ENCODE data around the gene VAV2.

DNA sequence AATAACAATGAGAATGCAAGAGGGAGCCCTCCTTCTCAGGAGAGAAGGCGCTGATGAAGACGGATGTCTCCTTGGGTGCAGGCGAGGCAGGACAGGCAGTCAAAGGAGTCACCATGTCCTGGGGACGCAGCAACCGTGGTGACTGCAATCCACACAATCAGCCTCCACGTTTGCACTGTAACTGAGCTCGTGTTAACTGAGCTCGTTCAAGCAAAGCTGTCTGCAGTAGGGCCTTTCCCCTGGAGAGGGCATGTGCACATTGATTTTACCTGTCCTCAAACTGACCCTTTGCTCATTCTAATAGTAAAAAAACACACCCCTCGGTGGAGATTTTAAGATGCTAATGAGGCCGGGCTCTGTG lies 256.7 kb downstream of the VAV2 start:
- TF ChIP-seq, protein P1, sequence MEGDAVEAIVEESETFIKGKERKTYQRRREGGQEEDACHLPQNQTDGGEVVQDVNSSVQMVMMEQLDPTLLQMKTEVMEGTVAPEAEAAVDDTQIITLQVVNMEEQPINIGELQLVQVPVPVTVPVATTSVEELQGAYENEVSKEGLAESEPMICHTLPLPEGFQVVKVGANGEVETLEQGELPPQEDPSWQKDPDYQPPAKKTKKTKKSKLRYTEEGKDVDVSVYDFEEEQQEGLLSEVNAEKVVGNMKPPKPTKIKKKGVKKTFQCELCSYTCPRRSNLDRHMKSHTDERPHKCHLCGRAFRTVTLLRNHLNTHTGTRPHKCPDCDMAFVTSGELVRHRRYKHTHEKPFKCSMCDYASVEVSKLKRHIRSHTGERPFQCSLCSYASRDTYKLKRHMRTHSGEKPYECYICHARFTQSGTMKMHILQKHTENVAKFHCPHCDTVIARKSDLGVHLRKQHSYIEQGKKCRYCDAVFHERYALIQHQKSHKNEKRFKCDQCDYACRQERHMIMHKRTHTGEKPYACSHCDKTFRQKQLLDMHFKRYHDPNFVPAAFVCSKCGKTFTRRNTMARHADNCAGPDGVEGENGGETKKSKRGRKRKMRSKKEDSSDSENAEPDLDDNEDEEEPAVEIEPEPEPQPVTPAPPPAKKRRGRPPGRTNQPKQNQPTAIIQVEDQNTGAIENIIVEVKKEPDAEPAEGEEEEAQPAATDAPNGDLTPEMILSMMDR (IDR thresholded peaks at IDR 0.05) = no peak
- TF ChIP-seq POLR2A (IDR thresholded peaks at IDR 0.05) = no peak

All from heart left ventricle (tissue), 13 donors.